ENCODE measurements around the gene RER1.

The RER1 gene

DNA sequence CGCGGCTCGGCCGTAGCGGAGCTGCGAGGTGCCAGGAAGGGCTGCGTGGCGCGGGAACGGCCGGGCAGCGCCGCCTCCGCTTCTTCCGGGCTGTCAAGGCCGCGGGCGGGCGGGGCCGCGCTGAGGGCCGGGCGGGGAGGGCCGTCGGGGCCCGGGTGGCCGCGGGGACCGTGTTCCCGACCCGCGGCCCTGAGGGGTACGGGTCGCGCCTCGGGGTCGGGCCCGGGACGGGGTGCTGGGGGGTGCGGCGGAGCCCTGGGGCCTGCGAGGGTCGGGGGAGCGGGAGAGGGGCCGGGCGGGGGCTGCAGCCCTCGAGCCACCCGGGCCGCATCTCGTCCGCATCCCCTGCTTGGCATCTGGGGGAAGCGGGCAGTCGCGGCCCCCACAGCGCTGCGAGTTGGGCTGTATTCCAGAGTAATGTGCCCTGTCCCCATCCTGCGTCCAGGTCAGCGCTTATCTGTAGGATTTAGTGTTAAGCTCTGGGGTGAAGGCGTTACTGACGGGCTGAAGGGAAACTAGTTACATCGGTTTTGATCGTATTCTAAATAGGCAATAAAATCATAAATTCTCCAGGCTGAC is 379 bp downstream of the RER1 start:
- DNase-seq: no peak

DNA sequence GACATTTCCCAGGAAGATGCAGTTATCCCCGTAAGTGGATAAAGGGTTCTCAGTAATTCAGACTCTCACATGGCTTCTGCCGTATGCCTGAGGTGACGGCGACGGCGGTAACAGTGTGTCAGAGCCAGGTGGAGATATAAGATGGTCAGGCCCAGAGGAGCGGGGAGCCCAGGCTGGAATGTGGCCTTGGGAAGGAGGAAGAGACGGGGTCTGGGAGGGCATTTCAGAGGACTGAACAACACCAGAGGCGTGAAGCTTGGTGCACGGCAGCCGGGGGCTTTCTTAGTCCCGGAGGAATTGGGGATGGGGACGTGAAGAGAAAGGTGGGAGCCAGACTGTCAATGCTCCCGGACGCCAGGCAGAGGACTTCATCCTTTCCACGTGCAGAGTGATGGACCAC is 1.0 kb downstream of the RER1 start:
- DNase-seq: no peak

DNA sequence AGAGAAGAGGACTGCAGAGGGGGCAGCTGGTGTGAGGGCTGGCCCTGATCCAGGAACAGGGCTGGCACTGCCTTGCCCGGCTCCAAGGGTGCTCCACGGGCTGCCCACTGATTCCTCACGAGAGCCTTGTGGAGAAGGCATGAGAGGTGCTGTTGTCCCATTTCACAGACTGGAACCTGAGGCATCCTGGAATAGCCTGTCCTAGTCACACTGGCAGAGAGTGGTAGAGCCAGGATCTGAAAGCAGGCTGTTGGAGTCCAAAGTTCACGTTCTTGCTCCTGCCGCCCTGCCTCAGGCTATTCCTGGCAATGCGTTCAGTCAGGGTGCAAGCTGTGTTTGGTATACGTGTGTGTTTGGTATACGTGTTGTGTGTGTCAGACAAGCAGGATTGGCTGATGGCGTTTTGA is 1.8 kb downstream of the RER1 start:
- DNase-seq: no peak

DNA sequence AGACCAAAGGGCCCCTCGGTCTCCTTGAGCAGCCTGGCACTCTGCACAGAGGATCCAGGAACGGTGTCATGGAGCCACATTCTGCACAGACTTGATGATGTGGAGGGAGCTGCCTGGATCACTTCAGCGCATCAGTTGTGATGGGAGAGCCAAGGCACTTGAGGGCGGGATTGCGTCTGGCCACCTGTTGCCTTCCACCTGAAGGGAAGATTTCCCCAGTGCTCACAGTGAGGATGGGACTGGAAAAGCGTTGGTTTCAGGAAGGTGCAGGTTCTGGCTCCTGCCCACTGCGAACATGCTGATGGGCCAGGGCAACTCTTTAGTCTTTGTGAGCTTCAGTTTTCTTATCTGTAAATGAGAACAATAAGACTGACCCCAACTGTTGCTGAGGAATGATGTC is 2.6 kb downstream of the RER1 start:
- DNase-seq: no peak

- DNase-seq: no peak
These were observed 3.1 kb downstream of the RER1 start for GRCh38 chr1:2394761-2395160.

DNA sequence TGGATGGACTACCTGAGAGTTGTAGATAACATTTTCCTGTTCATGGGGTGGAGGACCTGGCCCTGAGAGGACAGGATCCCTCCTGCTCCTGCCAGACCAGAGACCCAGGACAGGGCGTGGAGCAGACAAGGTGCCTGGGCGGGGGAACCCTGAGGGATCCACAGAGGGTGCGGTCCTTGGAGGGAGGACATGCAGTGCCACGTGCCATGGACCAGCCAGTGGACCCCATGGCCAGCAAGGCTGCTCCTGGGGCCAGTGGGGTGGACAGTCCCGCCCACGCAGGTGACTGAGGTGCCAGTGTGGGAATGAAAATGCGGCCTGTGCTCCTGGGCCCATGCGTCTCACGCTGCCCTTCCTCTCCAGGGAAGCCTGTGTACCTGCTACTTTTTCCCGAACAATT is 3.6 kb downstream of the RER1 start:
- no peak for DNase-seq

DNA sequence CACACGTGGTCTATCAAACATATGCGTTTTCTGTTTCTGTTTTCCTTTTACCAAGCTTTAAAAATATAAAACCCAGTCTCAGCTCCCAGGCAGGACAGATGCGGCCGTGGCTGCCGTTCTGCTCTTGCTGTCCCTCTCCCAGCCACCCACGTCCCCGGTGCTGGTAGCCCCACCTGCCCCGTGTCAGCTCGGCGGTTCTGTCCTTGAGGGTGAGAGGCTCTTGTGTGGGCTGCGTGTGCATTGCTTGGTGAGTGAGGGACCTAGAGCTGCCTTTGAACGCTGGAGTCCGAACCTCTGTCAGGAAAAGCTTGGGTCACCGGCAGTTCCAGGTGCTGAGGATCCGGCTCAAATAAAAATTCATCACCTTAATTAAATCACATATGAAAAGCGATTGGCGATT is 4.4 kb downstream of the RER1 start:
- no peak for DNase-seq

GRCh38 chr1:2396476-2396875 is 4.8 kb downstream of the RER1 start:
- DNase-seq: no peak

DNA sequence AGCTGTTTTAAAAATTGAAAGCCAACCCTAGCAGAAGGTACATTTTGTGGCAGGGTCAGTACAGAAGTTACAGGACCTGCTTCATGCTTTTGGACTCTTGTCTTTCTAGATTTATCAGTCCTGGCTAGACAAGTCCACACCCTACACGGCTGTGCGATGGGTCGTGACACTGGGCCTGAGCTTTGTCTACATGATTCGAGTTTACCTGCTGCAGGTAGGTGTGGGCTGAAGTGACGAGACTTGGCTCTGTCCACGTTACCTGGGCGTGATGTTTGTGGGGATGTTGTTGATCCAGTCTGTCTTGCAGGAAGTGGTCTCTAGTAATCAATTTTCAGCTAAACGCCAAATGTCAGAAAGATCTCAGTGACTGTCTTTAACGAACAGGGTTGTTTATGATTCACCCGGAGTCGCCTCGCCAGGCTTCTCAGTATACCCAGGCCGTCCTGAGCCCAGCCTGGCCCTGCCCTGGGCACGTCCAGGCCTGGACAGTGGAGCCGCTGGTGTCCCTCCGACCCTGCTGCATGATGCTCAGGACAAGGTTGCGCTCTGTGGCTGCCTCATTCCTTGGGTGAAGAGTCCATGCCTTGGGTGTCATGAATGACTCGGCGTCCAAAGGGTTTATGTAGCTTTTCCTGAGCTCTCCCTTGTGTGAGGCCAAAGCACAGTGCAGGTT is 5.5 kb downstream of the RER1 start:
- no peak for DNase-seq

DNA sequence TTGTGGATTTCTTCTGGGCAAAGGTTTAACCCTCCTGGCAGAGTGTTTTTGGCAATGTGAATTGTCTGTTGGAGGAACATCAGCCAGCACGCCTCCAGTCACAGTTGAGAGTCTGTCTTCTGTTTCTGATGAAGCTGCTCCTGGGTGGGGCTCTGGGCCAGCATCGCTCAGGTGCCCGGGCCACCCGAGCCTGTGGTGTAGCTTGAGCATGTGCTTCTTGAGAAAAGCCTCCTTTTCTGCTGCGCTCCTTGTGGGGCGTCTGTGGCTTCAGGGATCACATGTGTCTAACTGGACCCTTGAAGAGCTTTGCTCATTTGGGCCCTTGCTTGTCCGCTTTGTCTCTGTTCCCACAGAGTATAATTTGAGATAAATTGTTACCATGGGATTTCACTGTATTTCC is 7.2 kb downstream of the RER1 start:
- no peak for DNase-seq

DNA sequence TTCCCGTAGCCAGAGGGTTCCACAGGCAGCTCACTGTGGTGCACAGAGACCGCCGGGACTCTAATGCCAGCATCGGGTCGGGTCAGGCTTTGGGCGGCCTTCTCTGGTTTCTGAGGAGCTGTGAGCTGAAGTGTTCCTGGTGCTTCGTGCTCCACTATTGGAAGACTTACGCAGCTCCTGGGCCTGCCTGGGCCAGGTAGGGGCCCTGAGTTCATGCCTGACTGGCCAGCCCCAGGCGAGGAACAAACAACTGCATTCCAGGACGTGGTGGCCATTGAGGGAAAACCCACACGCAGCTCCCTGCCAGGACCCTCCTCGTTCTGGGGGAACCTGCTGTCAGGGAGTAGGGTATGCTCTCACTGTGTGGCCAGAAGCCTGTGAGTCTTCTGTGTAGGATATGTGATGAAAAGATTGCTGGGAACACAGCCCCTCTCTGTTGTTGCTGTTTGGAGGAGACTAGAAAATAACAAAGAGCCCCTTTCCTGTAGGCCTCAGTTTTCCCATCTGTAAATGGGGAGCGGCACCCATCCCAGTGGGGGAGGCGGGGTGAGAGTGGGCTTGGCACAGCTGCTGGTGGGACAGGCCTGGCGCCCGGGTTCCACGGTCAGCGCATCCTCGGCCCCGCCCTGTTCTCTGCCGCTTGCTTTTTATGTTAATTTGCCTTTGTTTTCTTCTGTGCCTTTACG is 8.4 kb downstream of the RER1 start:
- no peak for DNase-seq

- DNase-seq: no peak
These were observed 8.9 kb downstream of the RER1 start for GRCh38 chr1:2400576-2400909.

GRCh38 chr1:2400950-2401649 is 9.5 kb downstream of the RER1 start:
- no peak for DNase-seq

- DNase-seq: no peak
These were observed 10.8 kb downstream of the RER1 start for GRCh38 chr1:2402420-2402819.

GRCh38 chr1:2403273-2403672 is 11.6 kb downstream of the RER1 start:
- no peak for DNase-seq

DNA sequence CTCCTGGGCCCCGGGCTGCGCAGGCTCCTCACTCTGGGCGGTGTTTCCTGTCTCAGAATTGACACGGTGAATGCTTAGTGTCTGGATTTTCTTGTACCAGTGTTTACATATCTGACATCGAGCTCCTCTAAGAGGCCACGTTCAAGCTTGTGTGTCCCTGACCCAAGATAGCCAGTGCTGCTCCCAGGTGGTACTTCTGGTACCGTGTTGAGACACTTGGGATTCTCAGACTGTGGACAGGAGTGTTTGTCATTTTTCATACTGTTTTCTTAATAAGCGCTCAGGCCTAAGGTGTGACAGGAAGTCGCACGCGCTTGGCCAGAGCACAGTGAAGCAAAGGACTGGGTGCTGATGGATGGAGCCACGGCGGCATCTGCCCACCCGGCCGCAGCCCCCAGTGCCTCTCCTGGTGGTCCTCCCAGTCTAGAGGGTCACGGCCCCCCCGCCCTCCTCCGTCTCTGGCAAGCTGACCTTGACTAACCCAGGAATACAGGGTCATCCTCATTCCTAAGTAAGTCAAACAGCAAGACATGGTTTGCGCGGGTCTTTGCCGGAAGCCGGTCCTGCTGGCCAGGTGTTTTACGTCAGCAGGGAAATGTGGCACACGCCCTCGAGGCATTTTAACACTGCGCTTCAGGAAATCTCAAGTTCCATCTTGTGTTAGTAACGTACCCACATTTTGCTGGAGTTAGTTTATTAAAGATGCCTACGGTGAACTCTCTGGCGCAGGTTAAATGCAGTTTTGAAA is 12.7 kb downstream of the RER1 start:
- DNase-seq: no peak

- no peak for DNase-seq
These were observed 13.4 kb downstream of the RER1 start for GRCh38 chr1:2404890-2405511.

GRCh38 chr1:2405588-2406295 is 14.1 kb downstream of the RER1 start:
- no peak for DNase-seq

- DNase-seq: no peak
These were observed 14.9 kb downstream of the RER1 start for GRCh38 chr1:2406451-2407041.

- no peak for DNase-seq
These were observed 15.7 kb downstream of the RER1 start for GRCh38 chr1:2407166-2407990.

DNA sequence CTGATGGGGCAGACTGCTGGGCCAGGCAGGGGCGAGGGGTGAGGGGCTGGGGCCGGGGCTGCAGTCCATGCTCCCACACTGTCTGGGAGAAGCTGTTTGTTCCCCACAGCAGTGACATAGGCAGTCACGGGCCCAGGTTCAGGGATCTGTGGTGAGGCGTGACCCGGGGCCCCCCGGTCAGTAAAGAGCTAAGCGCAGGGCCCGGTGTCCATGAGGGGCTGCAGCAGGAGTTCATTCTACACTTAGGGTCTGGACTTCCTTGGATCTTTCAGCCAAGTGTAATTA is 16.3 kb downstream of the RER1 start:
- no peak for DNase-seq

Measured in CD4-positive, alpha-beta T cell treated with Interleukin-4 for 1 hour (primary cell).